C4-2B (cell line): ENCODE measurements around the gene SYT14.

Experiments
- CTCF ChIP-seq: fragments of 450-650 bp; conservative IDR thresholded peaks from 2 replicates; pipeline ENCODE4 v1.5.1; 2017; ENCODE audit warnings: mild to moderate bottlenecking
- ZFX ChIP-seq: fragments of 450-650 bp; IDR thresholded peaks from 2 replicates; pipeline ENCODE4 v1.6.1; 2017

GRCh38 chr1:209920844-209921243 lies 17.2 kb upstream of the SYT14 start:
- TF ChIP-seq CTCF (no peak), ZFX (no peak)
